HG03354 (cell line): Measurements from ENCODE around the gene SLC23A2.
"Not testable (repeated sequence)": the region's sequence is repeated elsewhere in the genome, so short reads cannot be mapped to it uniquely, and the experiment has no call there.

Experiments used
- ATAC-seq: cut with Tn5 transposase; IDR thresholded peaks from one replicate; pipeline ENCODE4 v1.9.1; 2021; ENCODE audit warnings: mild to moderate bottlenecking; ENCODE audit not compliant: unreplicated experiment, poor library complexity, severe bottlenecking

Gene SLC23A2

DNA sequence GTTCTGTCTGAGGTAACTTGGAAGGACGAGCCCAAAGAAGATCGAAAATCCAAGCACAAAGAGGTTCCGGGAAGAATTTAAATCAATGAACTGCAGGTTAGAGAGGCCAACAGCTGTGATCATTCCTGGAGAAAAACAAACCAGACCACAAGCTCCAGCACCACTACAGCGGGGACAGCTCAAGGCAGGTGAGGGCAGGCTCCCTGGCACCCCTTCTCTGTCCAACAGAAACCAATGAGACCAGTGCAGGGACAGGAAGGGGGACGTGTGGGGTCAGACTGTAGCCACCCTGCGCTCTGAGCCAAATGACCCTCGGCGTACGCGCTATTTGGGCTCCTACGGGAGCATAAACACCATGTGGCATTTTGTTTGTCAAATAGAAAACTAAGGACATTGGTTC, 139.3 kb downstream of the SLC23A2 start:
- no peak for ATAC-seq

DNA sequence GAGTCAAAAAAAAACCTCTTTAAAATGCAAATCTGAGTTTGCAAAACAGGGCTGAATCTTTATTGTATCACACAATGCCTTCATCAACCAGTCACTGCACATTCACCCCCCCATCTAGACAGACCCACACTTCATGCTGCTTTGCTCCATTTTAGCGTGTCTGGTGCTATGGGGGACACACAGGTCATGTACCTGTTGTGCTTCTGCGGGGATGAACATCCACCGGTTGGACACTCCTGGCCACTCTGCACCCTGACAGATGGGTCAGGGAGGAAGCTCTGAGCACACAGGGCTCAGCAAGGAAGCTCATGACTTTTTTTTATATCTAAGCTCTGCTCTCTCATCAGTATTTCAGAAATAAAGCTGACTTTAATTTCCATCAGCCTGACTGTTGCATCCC, 143.3 kb downstream of the SLC23A2 start:
- no peak for ATAC-seq

DNA sequence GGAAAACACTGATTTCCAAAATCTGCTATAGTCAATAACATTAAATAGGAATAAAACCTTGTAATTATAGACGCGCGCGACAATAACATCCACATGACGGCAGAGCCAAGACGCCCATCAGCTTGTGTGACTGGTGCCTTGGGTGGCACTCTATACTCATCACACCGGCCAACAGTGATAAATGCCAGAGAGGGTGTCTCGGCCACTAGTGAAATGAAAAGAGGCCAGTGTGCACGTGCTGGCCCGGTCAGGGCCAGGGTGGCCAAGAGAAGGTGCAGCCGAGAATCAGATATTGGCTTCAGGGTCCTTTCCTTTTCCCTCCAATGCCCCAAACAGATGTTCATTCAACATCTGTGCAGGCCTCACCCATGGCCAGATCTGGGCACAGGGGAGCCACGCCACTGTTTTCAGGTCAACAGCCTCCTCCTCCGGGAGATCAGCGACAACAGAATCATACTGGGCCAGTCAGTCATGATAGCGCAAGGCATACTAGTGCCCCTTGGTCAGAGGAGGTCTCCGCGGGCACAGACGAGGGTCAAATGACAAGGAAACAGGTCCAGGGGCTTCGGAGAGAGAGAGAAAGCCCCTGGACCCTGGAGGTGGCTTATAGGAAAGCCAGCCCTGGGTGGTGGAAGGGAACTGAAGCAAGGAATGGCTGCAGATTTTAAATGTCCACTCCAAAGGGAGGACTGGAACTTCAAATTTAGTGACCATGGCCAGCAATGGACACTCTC, 145.1 kb downstream of the SLC23A2 start:
- ATAC-seq = no peak

DNA sequence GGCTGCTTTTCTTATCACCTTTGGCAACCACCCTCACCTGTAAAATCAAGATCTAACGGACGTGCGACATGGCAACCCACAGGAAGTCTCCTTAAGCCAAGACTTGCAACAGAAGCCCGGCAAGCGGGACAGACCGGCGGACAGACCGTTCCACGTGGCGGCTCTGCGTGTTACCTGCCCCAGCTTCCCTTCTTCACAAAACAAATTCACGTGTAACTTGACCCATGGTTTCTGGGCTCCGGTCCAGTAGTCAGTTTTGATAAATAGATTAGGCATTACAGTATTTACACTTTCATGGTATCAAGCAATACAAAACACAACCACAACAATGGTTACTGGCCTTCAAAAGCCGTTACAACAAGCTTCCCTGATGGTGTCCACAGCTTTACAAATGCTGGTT, 145.8 kb downstream of the SLC23A2 start:
- no peak for ATAC-seq

DNA sequence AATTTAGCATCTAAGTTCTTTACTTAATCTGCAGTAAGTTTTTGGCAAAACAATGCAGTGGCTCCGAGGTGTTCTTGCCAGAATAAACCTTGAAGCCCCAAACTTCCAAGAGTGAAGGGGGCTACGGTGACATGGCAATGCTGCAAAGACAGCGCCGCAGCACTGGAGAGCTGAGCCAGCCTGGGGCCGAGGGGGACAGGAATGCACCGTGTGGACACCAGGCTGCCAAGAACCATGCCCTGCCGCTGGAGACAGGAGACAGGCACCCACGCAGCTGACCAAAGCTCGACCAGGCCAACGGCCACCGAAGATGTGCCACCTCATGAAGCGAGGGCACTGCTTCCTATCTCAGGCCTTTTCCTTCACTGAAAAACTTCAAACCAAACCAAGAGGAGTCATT, 146.2 kb downstream of the SLC23A2 start:
- ATAC-seq = no peak

DNA sequence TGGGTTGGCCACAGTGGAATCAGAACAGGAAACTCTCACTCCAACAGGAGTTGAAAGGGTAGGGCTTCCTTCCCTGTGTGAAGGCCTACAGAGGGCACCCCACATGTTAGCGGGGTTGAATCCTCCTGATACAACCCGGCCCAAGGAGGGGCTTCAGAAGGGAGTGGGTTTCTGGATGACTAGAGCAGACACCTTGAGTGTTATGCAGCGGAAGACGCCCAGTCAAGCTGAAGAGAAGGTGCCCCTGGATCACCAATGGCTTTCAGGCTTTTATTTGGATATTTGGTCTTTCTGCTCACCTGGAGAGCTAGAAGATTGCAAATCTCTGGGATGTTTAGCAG, 146.8 kb downstream of the SLC23A2 start:
- ATAC-seq = no peak

DNA sequence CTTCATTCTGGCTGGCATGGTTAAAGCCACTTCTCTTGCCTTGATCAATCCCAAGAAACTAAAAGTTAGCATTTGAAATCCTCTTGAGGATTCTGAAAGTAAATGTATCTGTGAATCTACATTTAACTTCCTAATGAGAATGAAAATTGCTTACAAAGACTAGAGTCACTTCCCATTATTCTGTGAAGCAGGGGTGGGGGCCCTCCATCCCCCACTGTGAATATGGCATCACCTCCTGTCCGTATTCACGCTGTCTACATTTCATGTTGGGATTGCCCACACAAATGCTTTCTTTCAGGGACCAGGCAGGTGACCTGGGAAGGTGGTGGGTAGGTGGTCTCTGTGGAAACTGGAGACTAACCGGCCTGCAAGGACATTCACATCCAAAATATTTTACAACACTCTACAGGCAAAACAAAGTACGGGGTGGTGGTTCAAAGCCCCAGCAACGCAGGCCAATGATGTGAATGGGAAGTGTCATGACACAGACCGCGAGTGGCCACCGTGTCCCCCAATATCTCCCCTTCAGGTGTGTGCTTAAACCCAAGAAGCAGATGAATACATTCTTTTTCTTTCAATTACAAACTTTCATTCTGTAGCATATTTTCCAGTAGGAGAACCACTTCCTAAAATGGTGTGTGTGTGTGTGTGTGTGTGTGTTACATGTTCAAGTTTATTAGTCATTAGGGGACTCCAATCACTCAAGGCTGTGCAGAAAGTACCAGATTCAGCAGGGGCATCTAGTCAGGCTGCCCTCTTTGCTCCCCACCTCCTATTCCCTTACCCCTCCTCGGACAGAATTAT, 147.4 kb downstream of the SLC23A2 start:
- no peak for ATAC-seq

DNA sequence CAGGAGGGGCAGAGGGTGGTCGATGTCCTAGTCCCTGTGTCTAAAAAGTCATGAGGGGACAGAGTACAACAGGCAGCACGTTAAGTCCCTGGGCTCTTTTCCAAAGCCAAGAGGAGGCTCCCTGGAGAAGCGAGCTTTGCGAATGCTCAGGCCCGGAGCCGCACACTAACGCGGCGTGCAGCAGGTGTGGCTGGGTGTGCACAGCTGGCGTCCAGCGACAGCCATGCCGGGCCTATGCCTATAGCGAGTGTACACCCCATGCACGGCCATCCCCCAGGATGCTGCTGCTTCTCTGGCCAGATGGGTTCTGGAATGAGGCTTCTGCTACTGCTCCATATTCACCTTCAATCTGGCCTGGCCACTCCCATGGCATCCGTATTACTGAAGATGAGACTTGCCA, 148.3 kb downstream of the SLC23A2 start:
- no peak for ATAC-seq

DNA sequence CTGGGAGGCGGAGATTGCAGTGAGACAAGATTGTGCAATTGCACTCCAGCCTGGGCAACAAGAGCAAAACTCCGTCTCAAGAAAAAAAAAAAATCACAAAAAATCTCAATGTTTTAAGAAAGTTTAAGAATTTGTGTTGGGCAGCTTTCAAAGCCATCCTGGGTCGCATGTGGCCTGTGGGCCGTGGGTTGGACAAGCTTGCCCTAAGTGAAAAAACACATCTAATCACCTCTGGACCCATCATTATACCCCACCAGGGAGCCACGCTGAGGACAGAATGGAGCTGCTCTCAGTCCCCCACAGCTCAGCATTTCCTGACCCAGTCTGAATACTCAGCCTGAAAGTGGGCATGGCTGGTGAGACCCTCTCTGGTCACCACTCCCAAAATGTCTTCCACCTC, 150.3 kb downstream of the SLC23A2 start:
- ATAC-seq = no peak

DNA sequence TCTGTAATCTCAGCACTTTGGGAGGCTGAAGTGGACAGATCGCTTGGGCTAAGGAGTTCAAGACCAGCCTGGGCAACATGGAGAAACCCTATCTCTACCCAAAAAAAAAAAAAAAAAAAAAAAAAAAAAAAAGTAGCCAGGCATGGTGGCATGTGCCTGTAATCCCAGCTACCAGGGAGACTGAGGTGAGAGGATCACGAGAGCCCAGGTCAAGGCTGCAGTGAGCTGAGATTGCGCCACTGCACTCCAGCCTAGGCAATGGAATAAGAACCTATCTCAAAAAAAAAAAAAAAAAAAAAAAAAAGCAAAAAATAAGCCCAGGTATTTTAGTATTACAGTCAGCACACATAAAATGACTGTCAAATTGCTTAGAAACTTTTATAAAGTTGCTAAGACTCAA, 152.5 kb downstream of the SLC23A2 start:
- ATAC-seq = not testable (repeated sequence)

DNA sequence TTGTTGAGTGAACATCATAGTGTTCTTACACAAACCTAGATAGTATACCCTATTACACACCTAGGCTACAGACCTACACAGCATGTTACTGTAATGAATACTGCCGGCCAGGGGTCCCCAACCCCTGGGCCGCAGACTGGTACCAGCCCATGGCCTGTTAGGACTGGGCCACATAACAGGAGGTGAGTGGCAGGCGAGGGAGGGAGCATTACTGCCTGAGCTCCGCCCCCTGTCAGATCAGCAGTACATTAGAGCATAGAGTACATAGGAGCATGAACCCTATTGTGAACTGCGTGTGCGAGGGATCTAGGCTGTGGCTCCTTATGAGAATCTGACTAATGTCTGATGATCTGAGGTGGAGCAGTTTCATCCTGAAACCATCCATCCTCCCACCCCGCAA, 153.3 kb downstream of the SLC23A2 start:
- no peak for ATAC-seq

DNA sequence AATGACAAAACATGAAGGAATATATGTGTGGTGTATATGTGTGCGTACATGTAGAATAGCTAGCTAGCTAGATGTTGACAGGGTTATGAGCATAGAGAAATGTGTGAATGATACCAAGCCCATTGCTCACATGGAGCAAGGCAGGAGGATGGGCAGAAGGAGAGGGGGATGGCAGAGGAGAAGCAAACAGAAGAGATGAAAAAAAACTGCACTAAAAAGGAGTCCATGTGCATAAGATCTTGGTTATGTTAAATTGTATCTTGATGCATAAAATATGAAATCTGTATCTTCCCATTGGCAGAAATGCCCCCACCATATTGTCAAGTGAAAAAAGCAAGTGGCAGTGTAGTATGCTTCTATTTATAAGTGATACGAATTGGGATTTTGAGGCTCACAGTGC, 154.5 kb downstream of the SLC23A2 start:
- no peak for ATAC-seq

DNA sequence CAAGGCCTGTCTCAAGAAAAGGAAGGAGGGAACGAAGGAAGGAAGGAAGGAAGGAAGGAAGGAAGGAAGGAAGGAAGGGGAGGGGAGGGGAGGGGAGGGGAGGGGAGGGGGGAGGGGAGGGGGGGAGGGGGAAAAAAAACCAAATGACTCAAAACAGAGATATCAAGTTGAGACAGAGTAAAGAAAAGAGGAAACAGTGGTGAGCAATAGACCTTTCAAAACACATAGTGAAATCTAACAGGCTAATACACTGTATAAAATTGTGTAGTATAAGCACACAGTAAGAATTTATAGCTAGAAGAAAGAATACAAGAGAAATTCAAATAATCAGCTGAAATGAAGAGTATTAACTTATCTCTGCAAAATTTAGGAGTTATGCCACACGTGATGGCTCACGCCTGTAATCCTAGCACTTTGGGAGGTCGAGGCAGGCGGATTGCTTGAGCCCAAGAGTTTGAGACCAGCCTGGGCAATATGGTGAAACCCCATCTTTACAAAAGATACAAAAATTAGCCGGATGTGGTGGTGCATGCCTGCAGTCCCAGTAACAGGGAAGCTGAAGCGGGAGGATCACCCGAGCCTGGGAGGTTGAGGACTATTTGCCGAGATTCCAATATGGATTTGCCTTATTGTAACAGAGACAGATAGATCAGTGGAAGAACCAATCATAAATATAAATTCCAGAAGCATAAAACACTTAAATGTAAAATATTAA, 156.4 kb downstream of the SLC23A2 start:
- no peak for ATAC-seq

DNA sequence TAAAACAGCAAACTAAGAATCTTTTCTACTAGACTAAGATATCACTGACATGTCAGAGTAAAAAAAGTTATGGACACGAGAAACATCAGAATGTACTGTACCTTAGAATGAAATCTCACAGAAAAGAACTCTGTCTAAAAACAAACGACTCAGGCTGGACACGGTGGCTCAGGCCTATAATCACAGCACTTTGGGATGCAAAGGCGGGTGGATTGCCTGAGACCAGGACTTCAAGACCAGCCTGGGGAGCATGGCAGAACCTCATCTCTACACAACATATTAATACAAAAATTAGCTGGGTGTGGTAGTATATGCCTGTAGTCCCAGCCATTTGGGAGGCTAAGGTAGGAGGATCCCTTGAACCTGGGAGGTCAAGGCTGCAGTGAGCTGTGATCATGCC, 157.0 kb downstream of the SLC23A2 start:
- ATAC-seq = no peak

DNA sequence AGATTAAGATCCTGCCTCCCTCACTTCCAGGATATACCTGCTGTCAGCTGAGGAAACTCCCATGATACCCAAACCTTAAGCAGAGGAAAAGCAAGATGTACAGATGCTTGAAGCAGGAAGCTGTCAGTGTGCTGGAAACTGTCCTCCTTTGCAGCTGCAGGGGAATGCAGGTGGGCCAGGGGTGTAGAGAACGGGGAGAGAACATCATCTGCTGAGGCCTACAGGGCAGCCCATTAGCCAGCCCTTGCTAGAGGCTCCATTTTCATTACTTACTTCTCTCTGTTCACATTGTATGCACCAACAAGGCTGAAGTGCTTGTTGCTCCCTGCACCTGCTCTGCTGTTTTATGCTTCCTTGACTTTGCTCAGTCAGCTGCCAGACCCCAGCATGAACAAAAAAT, 160.5 kb downstream of the SLC23A2 start:
- no peak for ATAC-seq

DNA sequence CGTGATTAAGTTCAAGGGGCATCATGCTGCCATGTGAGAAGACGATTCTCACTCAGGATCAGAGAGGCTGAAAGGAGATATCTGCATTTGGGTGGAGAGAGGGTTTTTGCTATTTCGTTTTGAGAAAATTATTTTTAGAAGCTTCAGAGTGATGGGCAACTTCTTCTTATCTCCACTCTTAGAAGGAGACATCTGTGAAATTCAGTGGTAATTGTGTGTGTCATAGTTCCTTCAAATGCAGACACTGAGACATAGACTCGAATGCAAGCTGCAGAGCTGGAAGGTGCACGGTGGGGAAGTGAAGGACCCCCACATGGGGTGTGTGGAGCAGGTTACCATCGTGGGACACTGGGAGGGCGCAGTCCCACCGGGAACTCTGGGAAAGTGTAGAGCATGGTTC, 162.8 kb downstream of the SLC23A2 start:
- no peak for ATAC-seq

DNA sequence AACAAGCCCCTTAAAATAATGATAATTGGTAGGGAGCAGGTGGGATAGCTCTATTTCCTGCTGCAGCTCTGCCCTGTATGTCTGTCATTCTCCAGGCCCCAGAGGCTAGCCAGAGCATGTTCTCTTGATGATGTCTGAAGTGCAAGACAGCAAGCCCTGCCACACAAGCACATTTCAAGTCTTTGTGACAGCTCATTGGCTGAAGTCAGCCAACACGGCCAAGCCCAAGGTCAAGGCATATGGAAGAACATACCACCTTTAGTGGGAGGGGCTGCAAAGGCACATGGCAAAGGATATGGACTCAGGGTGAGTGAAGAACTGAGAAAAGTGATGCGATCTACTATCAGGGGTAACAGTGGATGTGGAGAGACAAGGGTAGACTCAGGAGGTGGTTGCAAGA, 163.6 kb downstream of the SLC23A2 start:
- ATAC-seq = no peak

DNA sequence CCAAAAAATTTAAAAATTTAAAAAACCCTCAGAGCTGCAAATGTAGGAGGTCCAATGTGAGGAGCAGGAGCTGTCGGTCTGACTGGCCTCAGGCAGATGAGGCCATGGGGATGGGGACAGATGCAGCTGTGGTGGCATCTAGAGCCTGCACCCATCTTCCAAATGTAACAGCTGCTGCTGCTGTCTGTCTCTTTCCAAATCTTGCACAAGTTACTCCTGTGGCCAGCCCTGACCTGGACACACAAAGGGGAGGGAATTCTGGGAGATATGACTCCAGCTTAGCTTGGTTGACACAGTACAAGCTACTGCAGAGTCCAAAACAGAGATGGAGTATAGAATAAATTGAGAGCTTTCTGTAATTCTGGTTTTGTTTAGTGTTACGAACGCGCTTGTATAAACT, 164.4 kb downstream of the SLC23A2 start:
- no peak for ATAC-seq

DNA sequence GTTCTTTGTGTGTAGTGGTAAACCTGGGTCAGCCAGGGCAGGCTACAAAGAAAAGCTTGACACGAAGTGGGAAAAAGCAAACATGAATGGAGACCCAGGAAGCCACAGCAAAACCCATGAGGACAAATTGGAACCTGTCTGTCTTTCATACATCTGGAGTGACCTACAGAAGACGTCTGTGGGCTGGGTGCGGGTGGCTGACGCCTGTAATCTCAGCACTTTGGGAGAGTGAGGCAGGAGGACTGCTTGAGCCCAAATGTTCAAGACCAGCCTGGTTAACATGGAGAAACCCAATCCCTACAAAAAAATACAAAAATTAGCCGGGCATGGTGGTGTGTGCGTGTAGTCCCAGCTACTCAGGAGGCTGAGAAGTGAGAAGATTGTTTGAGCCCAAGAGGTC, 164.8 kb downstream of the SLC23A2 start:
- ATAC-seq = no peak

DNA sequence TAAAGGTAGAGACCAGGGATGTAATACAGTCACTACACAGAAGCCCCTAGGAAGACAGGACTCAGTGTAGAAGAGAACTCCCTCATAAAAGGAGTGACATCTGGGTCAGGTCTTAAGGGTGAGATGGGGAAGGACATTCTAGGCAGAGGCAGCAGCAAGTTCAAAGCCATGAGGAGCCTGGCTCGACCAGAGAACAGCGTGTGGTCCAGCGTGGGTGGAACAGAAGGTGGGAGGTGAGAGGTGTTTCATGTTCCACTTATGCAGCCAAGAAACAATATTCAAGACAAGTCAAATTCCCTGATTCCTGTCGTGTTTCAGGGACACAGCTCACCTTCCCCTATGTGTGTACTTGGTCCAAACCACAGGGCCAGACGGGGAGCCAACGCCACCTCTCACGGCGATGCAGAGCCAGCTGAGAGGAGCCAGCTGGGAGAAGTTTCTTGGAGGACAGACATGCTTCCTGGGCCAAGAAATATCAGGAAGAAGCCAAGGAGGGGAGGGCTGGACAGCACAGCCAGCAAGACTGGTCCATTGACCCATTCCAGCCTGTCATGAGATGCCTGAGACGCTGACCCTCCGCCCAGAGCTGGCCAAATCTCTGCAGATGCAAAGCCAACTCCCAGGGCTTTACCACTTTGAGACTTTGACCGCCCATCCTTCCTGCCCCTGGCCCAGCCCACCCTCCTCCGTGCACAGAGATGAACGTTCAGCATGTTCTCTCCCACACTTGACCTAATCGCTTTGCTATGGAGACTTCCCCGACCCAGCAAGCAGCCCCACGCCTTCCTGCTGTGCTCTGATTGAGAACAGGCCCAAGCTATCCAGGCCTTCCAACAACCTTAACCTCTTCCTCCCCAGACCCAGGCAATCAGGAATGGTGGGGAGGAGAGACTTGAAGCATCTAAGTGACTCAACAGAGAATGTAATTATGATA, 165.8 kb downstream of the SLC23A2 start:
- ATAC-seq = no peak
